ENCODE data around the gene SEC11A.

SEC11A gene

GRCh38 chr15:84725001-84725491 lies 9.1 kb upstream of the SEC11A start:
- DNase-seq = peak; percentile 9
- TF ChIP-seq EZH2 (IDR thresholded peaks at IDR 0.05; ENCODE audit: borderline replicate concordance, low read depth, low read length, severe bottlenecking) (no peak), CTCF (IDR thresholded peaks at IDR 0.05; ENCODE audit: borderline replicate concordance, extremely low read depth, low read length, poor library complexity, severe bottlenecking) (no peak)
- Histone ChIP-seq H3K36me3 (ENCODE audit: insufficient read depth, low read length) (no peaks in the 10 kb centered on the region), H3K4me1 (ENCODE audit: insufficient read depth, low read length) (peaks cover 8% of the 10 kb centered on the region), H3K9me3 (ENCODE audit: insufficient read depth, low read length, severe bottlenecking) (no peaks in the 10 kb centered on the region), H2AFZ (ENCODE audit: low read depth, low read length) (peak overlapping the region; percentile 75), H3K4me3 (ENCODE audit: low read depth in 1 of 2, low read length in 2 of 2) (no peak overlapping the region), H3K79me2 (ENCODE audit: insufficient read depth, low read length) (no peaks in the 10 kb centered on the region), H3K4me2 (ENCODE audit: insufficient read depth, low read length) (no peak overlapping the region), H3K9ac (ENCODE audit: low read depth, low read length) (no peak overlapping the region), H4K20me1 (ENCODE audit: insufficient read depth, low read length) (no peaks in the 10 kb centered on the region), H3K27ac (ENCODE audit: low read length) (peak overlapping the region; percentile 56), H3K27me3 (ENCODE audit: insufficient read depth, low read length, poor library complexity) (no peaks in the 10 kb centered on the region)
- peak; percentile 49; the same call in 1 of the 3 replicates for ATAC-seq (ENCODE audit: insufficient read depth, low read depth)

GRCh38 chr15:84722628-84723027 lies 6.7 kb upstream of the SEC11A start:
- Histone ChIP-seq H4K20me1 (ENCODE audit: insufficient read depth, low read length) (no peaks in the 10 kb centered on the region), H3K9me3 (ENCODE audit: insufficient read depth, low read length, severe bottlenecking) (no peaks in the 10 kb centered on the region), H3K79me2 (ENCODE audit: insufficient read depth, low read length) (no peaks in the 10 kb centered on the region), H3K4me3 (ENCODE audit: low read depth in 1 of 2, low read length in 2 of 2) (no peak overlapping the region), H3K27ac (ENCODE audit: low read length) (no peak overlapping the region), H3K4me1 (ENCODE audit: insufficient read depth, low read length) (peaks cover 8% of the 10 kb centered on the region), H3K4me2 (ENCODE audit: insufficient read depth, low read length) (no peak overlapping the region), H3K36me3 (ENCODE audit: insufficient read depth, low read length) (no peaks in the 10 kb centered on the region), H3K9ac (ENCODE audit: low read depth, low read length) (no peak overlapping the region), H3K27me3 (ENCODE audit: insufficient read depth, low read length, poor library complexity) (no peaks in the 10 kb centered on the region), H2AFZ (ENCODE audit: low read depth, low read length) (no peak overlapping the region)
- ATAC-seq (ENCODE audit: insufficient read depth, low read depth) (no peak), DNase-seq (no peak)
- TF ChIP-seq CTCF (IDR thresholded peaks at IDR 0.05; ENCODE audit: borderline replicate concordance, extremely low read depth, low read length, poor library complexity, severe bottlenecking) = no peak
- TF ChIP-seq EZH2 (IDR thresholded peaks at IDR 0.05; ENCODE audit: borderline replicate concordance, low read depth, low read length, severe bottlenecking) = no peak

GRCh38 chr15:84721371-84721770 lies 5.4 kb upstream of the SEC11A start:
- H3K4me3 ChIP-seq (ENCODE audit: low read depth in 1 of 2, low read length in 2 of 2) = no peak overlapping the region
- peaks cover 16% of the 10 kb centered on the region for H3K4me1 ChIP-seq (ENCODE audit: insufficient read depth, low read length)
- no peaks in the 10 kb centered on the region for H3K36me3 ChIP-seq (ENCODE audit: insufficient read depth, low read length)
- 0 out of 2 replicates have a peak, but pooled peaks cover 3% of the 10 kb centered on the region for H3K79me2 ChIP-seq (ENCODE audit: insufficient read depth, low read length)
- no peak overlapping the region for H3K4me2 ChIP-seq (ENCODE audit: insufficient read depth, low read length)
- H3K27ac ChIP-seq (ENCODE audit: low read length) = no peak overlapping the region
- no peak for DNase-seq
- no peak overlapping the region for H2AFZ ChIP-seq (ENCODE audit: low read depth, low read length)
- TF ChIP-seq CTCF (IDR thresholded peaks at IDR 0.05; ENCODE audit: borderline replicate concordance, extremely low read depth, low read length, poor library complexity, severe bottlenecking) = no peak
- no peak for TF ChIP-seq EZH2 (IDR thresholded peaks at IDR 0.05; ENCODE audit: borderline replicate concordance, low read depth, low read length, severe bottlenecking)
- no peak overlapping the region for H3K9ac ChIP-seq (ENCODE audit: low read depth, low read length)
- H3K27me3 ChIP-seq (ENCODE audit: insufficient read depth, low read length, poor library complexity) = no peaks in the 10 kb centered on the region
- H3K9me3 ChIP-seq (ENCODE audit: insufficient read depth, low read length, severe bottlenecking) = no peaks in the 10 kb centered on the region
- ATAC-seq (ENCODE audit: insufficient read depth, low read depth) = no peak
- no peaks in the 10 kb centered on the region for H4K20me1 ChIP-seq (ENCODE audit: insufficient read depth, low read length)
